ENCODE results near the gene FLNC.

FLNC gene

GRCh38 chr7:128830231-128831177, at the start of gene FLNC:
FLNC (plus strand) TSS chr7:128830406; CDS start chr7:128830638, 232 bp downstream.
- DNase-seq = no peak

GRCh38 chr7:128781126-128781525, 49.1 kb upstream of the FLNC start:
- DNase-seq = no peak

GRCh38 chr7:128781851-128782250, 48.4 kb upstream of the FLNC start:
- no peak for DNase-seq

- DNase-seq = peak; percentile 52
Observed at GRCh38 chr7:128783143-128783861, 46.9 kb upstream of the FLNC start.

- DNase-seq = no peak
Observed at GRCh38 chr7:128785738-128786137, 44.5 kb upstream of the FLNC start.

- DNase-seq = no peak
Observed at GRCh38 chr7:128788446-128789412, 41.5 kb upstream of the FLNC start.

- no peak for DNase-seq
Observed at GRCh38 chr7:128790315-128791041, 39.7 kb upstream of the FLNC start.

GRCh38 chr7:128791121-128791971, 38.9 kb upstream of the FLNC start, which contains the start of gene CCDC136:
CCDC136 (plus strand) TSS chr7:128791968; CDS start chr7:128792412, 444 bp downstream.
- DNase-seq = peak; percentile 7

- DNase-seq = no peak
Observed at GRCh38 chr7:128791972-128792327, 38.3 kb upstream of the FLNC start.

- DNase-seq = no peak
Observed at GRCh38 chr7:128792471-128793180, 37.6 kb upstream of the FLNC start.

GRCh38 chr7:128793181-128793547, 37.0 kb upstream of the FLNC start:
- DNase-seq = no peak

GRCh38 chr7:128794020-128794419, 36.2 kb upstream of the FLNC start:
- no peak for DNase-seq

GRCh38 chr7:128794436-128794835, 35.8 kb upstream of the FLNC start:
- DNase-seq = no peak

GRCh38 chr7:128795129-128795528, 35.1 kb upstream of the FLNC start:
- no peak for DNase-seq

- DNase-seq = no peak
Observed at GRCh38 chr7:128796327-128796726, 33.9 kb upstream of the FLNC start.

- no peak for DNase-seq
Observed at GRCh38 chr7:128799451-128799850, 30.8 kb upstream of the FLNC start.

- no peak for DNase-seq
Observed at GRCh38 chr7:128800567-128800966, 29.6 kb upstream of the FLNC start.

GRCh38 chr7:128801003-128801402, 29.2 kb upstream of the FLNC start:
- no peak for DNase-seq

GRCh38 chr7:128801667-128802418, 28.4 kb upstream of the FLNC start:
- DNase-seq = no peak

- DNase-seq = no peak
Observed at GRCh38 chr7:128804484-128804883, 25.7 kb upstream of the FLNC start.

Data from GOT3 (cell line).